Activated CD4-positive, alpha-beta T cell treated with anti-CD3 and anti-CD28 coated beads, Interleukin-2, amount 50 U/mL, for 16 hours (primary cell): ENCODE data around the gene NPR1.
"Not testable (repeated sequence)": the region's sequence is repeated elsewhere in the genome, so short reads cannot be mapped to it uniquely, and the experiment has no call there.

ENCODE experiments used
- DNase-seq: peaks from one replicate; pipeline ENCODE4 v3.0.0-alpha.2; 2020

Gene NPR1

GRCh38 chr1:153678519-153679336 is at the start of gene NPR1:
Gene NPR1, plus strand, starts transcription at chr1:153678688. Its CDS starts 421 bp downstream, at chr1:153679109.
- no peak for DNase-seq

- no peak for DNase-seq
Observed at GRCh38 chr1:153629343-153629665, 49.2 kb upstream of the NPR1 start.

GRCh38 chr1:153629971-153630370 is 48.5 kb upstream of the NPR1 start:
- DNase-seq, result no peak

GRCh38 chr1:153630384-153630783 is 48.1 kb upstream of the NPR1 start:
- no peak for DNase-seq

GRCh38 chr1:153631047-153632022 is 47.2 kb upstream of the NPR1 start:
- peak; percentile 15 for DNase-seq

GRCh38 chr1:153633161-153633753 is 45.2 kb upstream of the NPR1 start:
- DNase-seq, result no peak

- peak; percentile 99 for DNase-seq
Observed at GRCh38 chr1:153633754-153634665, 44.5 kb upstream of the NPR1 start, which contains the start of gene CHTOP. Gene CHTOP, plus strand, starts transcription at chr1:153634066. Its CDS starts 2,523 bp downstream, at chr1:153636589.

GRCh38 chr1:153635872-153636271 is 42.6 kb upstream of the NPR1 start:
- no peak for DNase-seq

- DNase-seq, result no peak
Observed at GRCh38 chr1:153636312-153636711, 42.2 kb upstream of the NPR1 start.

GRCh38 chr1:153638261-153638660 is 40.2 kb upstream of the NPR1 start:
- no peak for DNase-seq

- no peak for DNase-seq
Observed at GRCh38 chr1:153639280-153639679, 39.2 kb upstream of the NPR1 start.

GRCh38 chr1:153640213-153640612 is 38.3 kb upstream of the NPR1 start:
- DNase-seq, result not testable (repeated sequence)

- no peak for DNase-seq
Observed at GRCh38 chr1:153640861-153641260, 37.6 kb upstream of the NPR1 start.

GRCh38 chr1:153642161-153642560 is 36.3 kb upstream of the NPR1 start:
- DNase-seq, result no peak

- no peak for DNase-seq
Observed at GRCh38 chr1:153643100-153643499, 35.4 kb upstream of the NPR1 start.

- DNase-seq, result no peak
Observed at GRCh38 chr1:153643816-153644215, 34.7 kb upstream of the NPR1 start.

GRCh38 chr1:153646672-153647345 is 31.7 kb upstream of the NPR1 start:
- DNase-seq, result no peak

GRCh38 chr1:153647346-153647714 is 31.2 kb upstream of the NPR1 start:
- no peak for DNase-seq

GRCh38 chr1:153648000-153648643 is 30.4 kb upstream of the NPR1 start:
- DNase-seq, result no peak

GRCh38 chr1:153649137-153649862 is 29.2 kb upstream of the NPR1 start:
- DNase-seq, result no peak
